ENCODE measurements around the gene AARSD1. TPM values are rescaled to one million over a fixed set of nuclear protein-coding genes. Genes with fewer than 3 reads are reported as not detected.
"Not testable (repeated sequence)": the region's sequence is repeated elsewhere in the genome, so short reads cannot be mapped to it uniquely, and the experiment has no call there.

AARSD1 gene
- total and polyA plus RNA-seq, 2 donors (not counting 1 experiment from before 2014, with no cell fraction given): 56.5 to 60.0 TPM

GRCh38 chr17:42918902-42919521, 45.2 kb downstream of the AARSD1 start:
- intact Hi-C loops (cut with micrococcal nuclease): no loop called here
- WGBS (ENCODE audit: insufficient coverage): 100% methylated on average over 2 of the region's 3 CpGs
- no peaks in the 10 kb centered on the region for H4K20me1 ChIP-seq (ENCODE audit: control insufficient read depth, insufficient read depth, low read length, poor library complexity, severe bottlenecking)
- DNase-seq (no peak), ATAC-seq (ENCODE audit: low read depth) (no peak)
- POLR2A ChIA-PET: no interaction called here
- no peak overlapping the region for H2AFZ ChIP-seq (ENCODE audit: insufficient read depth, low read depth, low read length, poor library complexity, severe bottlenecking)
- no peak overlapping the region for H3K27ac ChIP-seq (ENCODE audit: low read length in 2 of 2)
- H3K79me2 ChIP-seq (ENCODE audit: control insufficient read depth, insufficient read depth, low read length): no peaks in the 10 kb centered on the region
- no peak overlapping the region for H3K9ac ChIP-seq (ENCODE audit: low read length)
- H3K4me2 ChIP-seq (replicated peaks; ENCODE audit: low read depth, low read length, poor library complexity, severe bottlenecking): no peak overlapping the region
- no peaks in the 10 kb centered on the region for H3K4me1 ChIP-seq (ENCODE audit: control insufficient read depth in 2 of 2, insufficient read depth in 2 of 2, low read length in 2 of 2)
- TF ChIP-seq EZH2 (IDR thresholded peaks at IDR 0.05; ENCODE audit: borderline replicate concordance, insufficient read depth, low read depth, low read length, poor library complexity, severe bottlenecking): no peak
- TF ChIP-seq, protein P1, sequence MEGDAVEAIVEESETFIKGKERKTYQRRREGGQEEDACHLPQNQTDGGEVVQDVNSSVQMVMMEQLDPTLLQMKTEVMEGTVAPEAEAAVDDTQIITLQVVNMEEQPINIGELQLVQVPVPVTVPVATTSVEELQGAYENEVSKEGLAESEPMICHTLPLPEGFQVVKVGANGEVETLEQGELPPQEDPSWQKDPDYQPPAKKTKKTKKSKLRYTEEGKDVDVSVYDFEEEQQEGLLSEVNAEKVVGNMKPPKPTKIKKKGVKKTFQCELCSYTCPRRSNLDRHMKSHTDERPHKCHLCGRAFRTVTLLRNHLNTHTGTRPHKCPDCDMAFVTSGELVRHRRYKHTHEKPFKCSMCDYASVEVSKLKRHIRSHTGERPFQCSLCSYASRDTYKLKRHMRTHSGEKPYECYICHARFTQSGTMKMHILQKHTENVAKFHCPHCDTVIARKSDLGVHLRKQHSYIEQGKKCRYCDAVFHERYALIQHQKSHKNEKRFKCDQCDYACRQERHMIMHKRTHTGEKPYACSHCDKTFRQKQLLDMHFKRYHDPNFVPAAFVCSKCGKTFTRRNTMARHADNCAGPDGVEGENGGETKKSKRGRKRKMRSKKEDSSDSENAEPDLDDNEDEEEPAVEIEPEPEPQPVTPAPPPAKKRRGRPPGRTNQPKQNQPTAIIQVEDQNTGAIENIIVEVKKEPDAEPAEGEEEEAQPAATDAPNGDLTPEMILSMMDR (IDR thresholded peaks at IDR 0.05): no peak
- no peak overlapping the region for H3K27ac Mint-ChIP-seq
- H3K4me1 Mint-ChIP-seq: no peaks in the 10 kb centered on the region
- CTCF ChIA-PET: no interaction called here
- H3K27me3 ChIP-seq (replicated peaks in 1 of 4; ENCODE audit: control extremely low read depth in 1 of 4, control insufficient read depth in 3 of 4, insufficient read depth in 4 of 4, low read length in 3 of 4): no peaks in the 10 kb centered on the region
- no peaks in the 10 kb centered on the region for H3K9me3 ChIP-seq (ENCODE audit: control extremely low read depth in 1 of 3, control insufficient read depth in 2 of 3, insufficient read depth in 1 of 3, low read length in 2 of 3)
- H3K27me3 Mint-ChIP-seq: peaks cover 11% of the 10 kb centered on the region
- H3K36me3 ChIP-seq (replicated peaks in 1 of 2; ENCODE audit: control extremely low read depth in 1 of 2, control insufficient read depth in 1 of 2, extremely low read depth in 1 of 2, insufficient read depth in 2 of 2, low read length in 1 of 2): no peaks in the 10 kb centered on the region
- H3K9me3 Mint-ChIP-seq (ENCODE audit: insufficient read depth): no peaks in the 10 kb centered on the region
- H3K4me3 Mint-ChIP-seq: no peak overlapping the region
- no peak overlapping the region for H3K4me3 ChIP-seq (ENCODE audit: control extremely low read depth in 1 of 5, extremely low read depth in 1 of 5, insufficient read depth in 1 of 5, low read depth in 2 of 5, low read length in 4 of 5)

DNA sequence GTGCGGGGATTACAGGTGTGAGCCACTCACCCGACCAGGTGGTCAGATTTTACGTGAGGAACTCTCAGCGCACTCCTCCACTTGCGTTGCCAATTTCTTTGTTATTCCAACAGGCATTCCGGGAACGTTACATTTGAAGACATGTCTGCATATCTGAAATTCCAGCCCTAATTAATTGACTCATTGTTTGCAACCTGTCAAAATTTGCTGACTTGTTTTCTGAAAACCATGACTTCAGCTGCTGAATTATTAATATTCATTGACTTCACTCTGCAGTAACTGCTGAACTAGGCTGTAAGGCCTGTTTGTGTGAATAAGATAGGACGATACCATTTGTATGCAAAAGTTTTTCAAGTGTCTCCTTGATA, 47.0 kb downstream of the AARSD1 start:
- DNase-seq (no peak), ATAC-seq (ENCODE audit: low read depth) (no peak)
- TF ChIP-seq EZH2 (IDR thresholded peaks at IDR 0.05; ENCODE audit: borderline replicate concordance, insufficient read depth, low read depth, low read length, poor library complexity, severe bottlenecking): no peak
- TF ChIP-seq, protein P1 (IDR thresholded peaks at IDR 0.05): no peak
- H3K27me3 ChIP-seq (replicated peaks in 1 of 4; ENCODE audit: control extremely low read depth in 1 of 4, control insufficient read depth in 3 of 4, insufficient read depth in 4 of 4, low read length in 3 of 4): no peaks in the 10 kb centered on the region
- Mint-ChIP-seq H3K9me3 (ENCODE audit: insufficient read depth) (no peaks in the 10 kb centered on the region), H3K27me3 (peaks cover 7% of the 10 kb centered on the region), H3K4me1 (no peaks in the 10 kb centered on the region), H3K4me3 (no peak overlapping the region), H3K27ac (no peak overlapping the region)
- no peaks in the 10 kb centered on the region for H3K4me1 ChIP-seq (ENCODE audit: control insufficient read depth in 2 of 2, insufficient read depth in 2 of 2, low read length in 2 of 2)
- 91% methylated on average over 7 of the region's 8 CpGs for WGBS (ENCODE audit: insufficient coverage)
- H3K4me2 ChIP-seq (replicated peaks; ENCODE audit: low read depth, low read length, poor library complexity, severe bottlenecking): no peak overlapping the region
- H3K79me2 ChIP-seq (ENCODE audit: control insufficient read depth, insufficient read depth, low read length): no peaks in the 10 kb centered on the region
- no peak overlapping the region for H3K4me3 ChIP-seq (ENCODE audit: control extremely low read depth in 1 of 5, extremely low read depth in 1 of 5, insufficient read depth in 1 of 5, low read depth in 2 of 5, low read length in 4 of 5)
- H4K20me1 ChIP-seq (ENCODE audit: control insufficient read depth, insufficient read depth, low read length, poor library complexity, severe bottlenecking): no peaks in the 10 kb centered on the region
- no peak overlapping the region for H3K9ac ChIP-seq (ENCODE audit: low read length)
- intact Hi-C loops (cut with micrococcal nuclease): no loop called here
- no peak overlapping the region for H3K27ac ChIP-seq (ENCODE audit: low read length in 2 of 2)
- no peaks in the 10 kb centered on the region for H3K36me3 ChIP-seq (replicated peaks in 1 of 2; ENCODE audit: control extremely low read depth in 1 of 2, control insufficient read depth in 1 of 2, extremely low read depth in 1 of 2, insufficient read depth in 2 of 2, low read length in 1 of 2)
- H3K9me3 ChIP-seq (ENCODE audit: control extremely low read depth in 1 of 3, control insufficient read depth in 2 of 3, insufficient read depth in 1 of 3, low read length in 2 of 3): no peaks in the 10 kb centered on the region
- POLR2A ChIA-PET: no interaction called here
- no peak overlapping the region for H2AFZ ChIP-seq (ENCODE audit: insufficient read depth, low read depth, low read length, poor library complexity, severe bottlenecking)
- CTCF ChIA-PET: no interaction called here

DNA sequence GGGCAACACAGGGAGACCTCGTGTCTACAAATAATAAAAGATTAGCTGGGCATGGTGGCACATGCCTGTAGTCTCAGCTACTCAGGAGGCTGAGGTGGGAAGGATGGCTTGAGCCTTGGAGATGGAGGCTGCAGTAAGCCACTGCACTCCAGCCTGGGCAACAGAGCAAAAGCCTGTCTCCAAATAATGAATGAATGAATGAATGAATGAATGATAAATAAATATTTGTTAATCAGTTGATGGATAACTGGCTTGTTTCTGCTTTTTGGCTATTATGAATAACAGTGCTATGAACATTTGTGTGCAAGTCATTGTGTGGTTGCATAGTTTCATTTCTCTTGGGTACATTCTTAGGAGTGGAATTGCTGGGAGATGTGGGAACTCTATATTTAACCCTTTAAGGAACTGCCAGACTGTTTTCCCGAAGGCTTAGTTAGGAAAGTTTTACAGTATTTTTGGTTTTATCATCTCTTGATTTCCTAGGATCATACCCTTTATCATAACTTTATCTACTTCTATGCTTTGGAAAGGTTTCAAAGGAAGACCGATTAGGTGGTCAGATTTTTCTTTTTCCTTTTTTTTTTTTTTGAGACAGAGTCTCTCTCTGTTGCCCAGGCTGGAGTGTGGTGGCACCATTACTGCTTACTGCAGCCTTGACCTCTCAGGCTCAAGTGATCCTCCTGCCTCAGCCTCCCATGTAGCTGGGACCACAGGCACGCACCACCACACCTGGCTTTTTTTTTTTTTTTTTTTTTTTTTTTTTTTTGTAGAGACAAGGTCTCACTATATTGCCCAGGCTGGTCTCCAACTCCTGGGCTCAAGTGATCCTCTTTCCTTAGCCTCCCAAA, 47.6 kb downstream of the AARSD1 start:
- H3K4me3 Mint-ChIP-seq; H3K27ac ChIP-seq (ENCODE audit: low read length in 2 of 2); H4K20me1 ChIP-seq (ENCODE audit: control insufficient read depth, insufficient read depth, low read length, poor library complexity, severe bottlenecking); H3K27me3 ChIP-seq (replicated peaks in 1 of 4; ENCODE audit: control extremely low read depth in 1 of 4, control insufficient read depth in 3 of 4, insufficient read depth in 4 of 4, low read length in 3 of 4); H3K27ac Mint-ChIP-seq; H2AFZ ChIP-seq (ENCODE audit: insufficient read depth, low read depth, low read length, poor library complexity, severe bottlenecking); H3K9ac ChIP-seq (ENCODE audit: low read length); CTCF ChIA-PET; H3K4me1 ChIP-seq (ENCODE audit: control insufficient read depth in 2 of 2, insufficient read depth in 2 of 2, low read length in 2 of 2); DNase-seq; H3K79me2 ChIP-seq (ENCODE audit: control insufficient read depth, insufficient read depth, low read length); H3K9me3 ChIP-seq (ENCODE audit: control extremely low read depth in 1 of 3, control insufficient read depth in 2 of 3, insufficient read depth in 1 of 3, low read length in 2 of 3); H3K27me3 Mint-ChIP-seq; intact Hi-C loops (cut with micrococcal nuclease); H3K36me3 ChIP-seq (replicated peaks in 1 of 2; ENCODE audit: control extremely low read depth in 1 of 2, control insufficient read depth in 1 of 2, extremely low read depth in 1 of 2, insufficient read depth in 2 of 2, low read length in 1 of 2); H3K4me1 Mint-ChIP-seq; ATAC-seq (ENCODE audit: low read depth); H3K4me2 ChIP-seq (replicated peaks; ENCODE audit: low read depth, low read length, poor library complexity, severe bottlenecking); H3K4me3 ChIP-seq (ENCODE audit: control extremely low read depth in 1 of 5, extremely low read depth in 1 of 5, insufficient read depth in 1 of 5, low read depth in 2 of 5, low read length in 4 of 5); H3K9me3 Mint-ChIP-seq (ENCODE audit: insufficient read depth): not testable (repeated sequence)
- POLR2A ChIA-PET: interaction anchor here (0.6 kb wide), 1 partner anchor 85 kb away, joined by 3 read pairs; no protein-coding TSS in a partner anchor
- WGBS (ENCODE audit: insufficient coverage): no CpG with 5 or more reads among the region's 4 CpGs

Data from B cell (primary cell).